Cerebellar cortex (tissue), 1 donor: ENCODE results near the gene MACROD1.

Source experiments
- DNase-seq: peaks from one replicate; pipeline ENCODE4 v3.0.0-alpha.2; 2015; ENCODE audit warnings: low spot score

MACROD1 gene

GRCh38 chr11:64090806-64091516 lies 75.0 kb downstream of the MACROD1 start:
- DNase-seq: no peak

- no peak for DNase-seq
Measured at GRCh38 chr11:64089915-64090805, 75.8 kb downstream of the MACROD1 start.

GRCh38 chr11:64089493-64089892 lies 76.4 kb downstream of the MACROD1 start:
- no peak for DNase-seq

GRCh38 chr11:64089027-64089360 lies 76.9 kb downstream of the MACROD1 start:
- no peak for DNase-seq

GRCh38 chr11:64088162-64089026 lies 77.5 kb downstream of the MACROD1 start:
- DNase-seq: peak; percentile 74

DNA sequence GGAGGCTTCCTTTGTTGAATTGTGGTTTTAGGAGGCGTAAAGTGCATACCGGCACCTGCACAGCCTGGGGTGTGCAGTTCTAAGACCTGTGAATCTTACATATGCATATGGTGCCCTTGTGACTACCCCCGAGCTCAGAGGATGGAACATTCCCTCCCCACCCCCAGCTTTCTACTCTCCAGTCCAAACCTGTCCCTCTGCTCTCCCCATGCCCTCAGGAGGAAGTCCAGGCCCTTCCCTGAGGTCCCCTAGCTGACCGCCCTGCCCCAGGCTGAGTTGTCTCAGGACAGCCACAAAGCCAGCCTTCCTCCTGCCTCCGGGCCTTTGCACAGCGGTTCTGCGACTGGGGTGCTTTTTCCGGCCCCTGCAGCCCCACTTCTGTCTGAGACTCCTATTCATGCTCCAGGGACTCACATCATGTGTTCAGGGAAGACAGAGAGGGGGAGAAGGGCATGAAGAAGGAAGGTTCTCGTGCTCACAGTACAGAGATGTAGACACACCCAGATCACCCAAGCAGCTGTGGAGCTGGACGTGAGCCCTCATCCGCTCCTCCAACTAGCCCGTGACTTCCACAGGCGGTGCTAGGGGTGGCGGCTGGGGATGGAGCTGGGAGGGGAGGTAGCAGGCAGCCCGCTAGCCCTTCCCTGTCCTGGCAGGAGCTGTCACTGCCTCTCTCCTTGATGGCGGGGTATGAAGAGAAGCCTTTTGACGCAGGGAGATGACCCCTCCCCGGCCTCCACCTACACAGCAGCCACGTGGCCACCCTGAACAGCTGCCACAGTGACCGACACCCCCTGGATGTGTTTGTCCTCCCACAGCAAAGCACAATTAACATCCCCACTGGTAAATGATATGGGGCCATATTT lies 79.4 kb downstream of the MACROD1 start:
- no peak for DNase-seq

GRCh38 chr11:64085906-64086257 lies 80.0 kb downstream of the MACROD1 start:
- DNase-seq: no peak

DNA sequence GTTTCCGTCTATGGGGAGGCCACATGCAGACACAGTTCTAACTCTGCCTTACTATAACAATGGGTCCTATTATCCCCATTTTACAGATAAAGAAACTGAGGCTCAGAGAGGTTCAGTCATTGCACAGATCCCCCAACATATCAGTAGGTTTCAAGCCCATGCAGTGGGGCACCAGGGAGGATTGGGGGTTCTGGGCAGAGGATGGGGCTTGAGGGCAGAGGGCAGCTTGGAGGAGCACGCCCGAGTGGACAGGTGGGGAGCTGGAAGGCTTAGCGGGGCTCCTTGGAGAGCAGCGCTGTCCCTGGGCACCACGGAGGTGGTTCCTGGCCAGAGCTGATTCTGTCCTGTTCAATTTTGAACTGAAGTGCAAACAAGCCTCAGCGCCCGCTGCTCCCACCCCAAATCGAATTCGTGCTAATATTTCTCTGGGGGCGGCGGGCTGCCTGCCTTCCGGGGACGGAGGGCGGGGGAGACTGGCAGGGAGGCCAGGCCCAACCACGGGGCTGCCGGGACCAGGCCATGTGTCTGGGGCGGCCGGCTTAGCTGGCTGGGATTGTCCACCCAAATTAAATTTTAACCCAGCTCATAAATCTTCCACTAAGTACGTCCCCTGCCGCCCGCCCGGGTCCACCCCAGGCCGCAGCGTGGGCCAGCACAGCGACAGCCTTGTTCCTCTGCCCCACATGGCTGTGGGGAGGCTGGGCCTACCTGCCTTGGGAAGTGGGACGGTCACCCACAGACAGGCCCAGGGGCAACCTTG lies 80.8 kb downstream of the MACROD1 start:
- no peak for DNase-seq

DNA sequence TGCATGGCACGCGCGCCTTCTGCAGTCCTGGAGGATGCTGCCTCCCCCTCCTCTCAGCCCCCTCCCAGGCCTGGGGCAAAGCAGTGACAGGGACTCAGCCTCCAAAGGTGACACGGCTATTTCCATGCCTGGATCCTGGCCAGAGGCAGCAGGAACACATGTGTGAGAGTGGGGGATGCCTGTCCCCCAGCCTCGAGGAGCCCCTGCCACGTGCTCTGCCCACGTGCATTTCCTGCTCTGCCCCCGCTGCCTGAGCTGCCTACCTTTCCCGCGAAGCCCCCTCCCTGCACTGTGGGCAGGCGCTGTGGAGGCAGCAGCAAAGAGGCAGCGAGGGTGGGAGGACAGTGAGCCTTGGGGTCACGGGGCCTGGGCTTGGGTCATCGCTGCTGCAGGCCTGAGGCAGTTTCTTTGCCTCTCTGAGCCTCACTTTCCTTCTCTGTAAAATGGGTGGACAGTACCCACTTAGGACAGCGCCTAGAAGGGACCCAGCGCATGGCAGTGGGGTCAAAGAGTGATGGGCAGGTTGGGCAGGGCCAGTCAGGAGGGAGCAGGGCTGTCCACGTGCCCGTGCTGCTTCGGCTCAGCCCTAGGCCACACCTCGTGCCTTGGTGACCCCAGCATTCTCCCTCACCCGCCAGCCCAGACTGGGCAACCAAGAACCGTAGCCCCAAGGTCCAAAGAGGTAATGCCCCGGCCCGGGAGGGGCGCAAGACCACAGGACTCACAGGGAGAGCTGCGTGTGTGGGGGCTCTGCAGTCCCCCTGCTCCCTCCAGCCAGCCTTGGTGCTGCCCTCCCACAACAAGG lies 81.6 kb downstream of the MACROD1 start:
- DNase-seq: no peak

- DNase-seq: no peak
Measured at GRCh38 chr11:64083398-64084080, 82.4 kb downstream of the MACROD1 start.

DNA sequence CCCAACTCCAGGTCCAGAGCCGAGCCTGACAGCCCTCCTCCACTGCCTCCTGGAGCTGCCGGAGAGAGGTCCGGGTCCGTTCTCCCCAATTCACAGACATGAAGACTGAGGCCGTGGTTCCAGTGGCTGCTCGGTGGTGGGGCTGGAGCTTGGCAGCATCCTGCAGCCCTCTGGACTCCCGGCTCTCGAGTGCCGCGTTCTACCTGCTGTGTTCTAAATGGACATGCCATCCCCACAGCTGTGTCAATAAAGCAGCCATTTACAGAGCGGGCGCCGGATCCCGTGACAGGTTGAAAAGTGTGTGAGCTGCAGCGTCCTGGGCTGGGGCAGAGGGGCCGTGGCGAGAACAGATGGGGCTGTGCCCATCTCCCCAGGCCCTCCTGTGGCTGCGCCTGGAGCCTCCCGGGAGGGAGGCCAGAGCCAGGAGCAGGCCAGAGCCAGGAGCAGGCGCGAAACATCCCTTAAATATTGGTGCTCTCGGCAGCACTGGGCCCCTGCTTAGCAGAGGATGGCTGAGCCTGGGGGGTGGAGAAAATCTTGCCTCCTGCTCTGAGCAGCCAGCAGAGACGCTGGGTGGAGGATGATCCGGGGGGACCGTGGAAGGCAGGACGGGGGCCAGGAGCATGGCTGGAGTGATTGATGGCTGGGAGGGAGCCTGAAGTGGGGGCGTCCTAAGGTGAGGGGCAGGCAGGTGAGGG lies 84.0 kb downstream of the MACROD1 start:
- no peak for DNase-seq

GRCh38 chr11:64080390-64080789 lies 85.5 kb downstream of the MACROD1 start:
- DNase-seq: no peak

DNA sequence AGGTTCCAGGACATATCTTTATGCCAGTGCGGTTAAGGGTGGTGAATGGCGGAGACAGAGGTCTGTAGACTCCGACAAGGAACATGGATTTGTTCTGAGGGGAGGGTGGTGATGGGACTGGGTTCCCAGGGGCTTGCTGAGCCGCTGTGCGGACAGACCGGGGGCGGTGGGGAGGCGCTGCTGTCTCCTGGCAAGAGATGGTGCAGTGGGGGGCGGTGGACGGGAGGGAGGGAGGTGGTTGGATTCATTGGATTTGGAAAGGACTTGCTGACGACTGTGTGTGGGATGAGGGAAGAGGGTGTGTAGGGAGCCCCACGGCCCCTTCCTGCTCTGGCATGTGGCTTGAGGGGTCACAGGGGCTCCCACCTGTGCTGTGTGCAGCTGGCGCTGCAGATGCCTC lies 87.0 kb downstream of the MACROD1 start:
- no peak for DNase-seq

DNA sequence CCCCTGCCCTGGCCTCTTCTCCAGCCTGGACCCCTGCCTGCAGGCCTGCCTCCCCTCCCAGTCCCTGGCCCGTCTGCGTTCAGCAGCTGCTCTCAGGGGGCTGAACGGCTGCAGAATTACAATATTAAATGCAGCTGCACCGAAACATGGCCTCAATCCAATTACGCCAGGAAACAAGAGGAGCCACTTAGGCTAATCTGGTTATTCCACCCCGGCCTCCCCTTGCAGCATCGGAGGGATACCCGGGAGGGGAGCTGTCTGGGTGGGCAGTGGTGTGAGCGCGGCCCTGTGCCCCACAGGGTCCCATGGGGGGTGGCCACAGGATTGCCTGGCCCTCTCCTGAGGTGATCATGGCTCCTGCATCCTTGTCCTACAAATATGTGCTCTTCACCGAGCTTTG lies 87.6 kb downstream of the MACROD1 start:
- no peak for DNase-seq

- DNase-seq: no peak
Measured at GRCh38 chr11:64077607-64078006, 88.3 kb downstream of the MACROD1 start.

DNA sequence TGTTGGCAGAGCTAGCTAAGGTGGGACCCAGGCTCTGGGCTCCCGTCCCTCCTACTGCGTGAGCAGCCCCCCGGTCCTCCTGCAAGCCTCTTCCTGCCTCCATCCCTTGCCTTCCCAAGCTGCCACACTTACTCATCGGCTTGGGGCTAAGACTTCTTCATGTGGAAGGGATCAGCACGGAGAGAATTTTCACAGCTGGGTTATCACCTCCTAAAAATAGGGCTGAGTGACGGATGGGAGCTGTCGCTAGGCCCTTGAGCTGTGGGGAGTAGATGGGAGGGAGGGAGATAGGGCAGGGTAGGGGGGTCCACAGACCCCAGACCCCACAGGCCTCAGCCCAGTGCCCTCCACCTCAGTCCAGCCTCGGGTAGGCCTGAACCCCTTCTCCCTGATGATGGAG lies 89.2 kb downstream of the MACROD1 start:
- DNase-seq: no peak

- DNase-seq: no peak
Measured at GRCh38 chr11:64074239-64074638, 91.7 kb downstream of the MACROD1 start.

- no peak for DNase-seq
Measured at GRCh38 chr11:64073542-64073941, 92.4 kb downstream of the MACROD1 start.

- no peak for DNase-seq
Measured at GRCh38 chr11:64072871-64073270, 93.0 kb downstream of the MACROD1 start.
